OCI-LY1 (cell line): Measurements from ENCODE around the gene TEX261.
A peak's percentile ranks its signal among the peaks of the same experiment; 100 is the strongest.
"Not testable (repeated sequence)": the region's sequence is repeated elsewhere in the genome, so short reads cannot be mapped to it uniquely, and the experiment has no call there.

Experiments
- H2AFZ ChIP-seq: fragments of 200-600 bp; sonication (generic), shearing (Covaris generic); 2 replicates; pipeline ENCODE4 v1.6.0; 2014; ENCODE audit warnings: antibody characterized with exemption, mild to moderate bottlenecking, low read length
- H3F3A ChIP-seq: fragments of 200-600 bp; sonication (generic), shearing (Covaris generic); 2 replicates; pipeline ENCODE4 v1.6.0; 2014; ENCODE audit warnings: mild to moderate bottlenecking, antibody characterized with exemption, low read length, moderate library complexity; ENCODE audit not compliant: insufficient read depth
- H3K27ac ChIP-seq: fragments of 200-600 bp; sonication (generic); 2 replicates; pipeline ENCODE4 v1.5.1; 2014; ENCODE audit warnings: low read length, mixed run types, mild to moderate bottlenecking, low read depth; ENCODE audit not compliant: poor library complexity, severe bottlenecking
- H3K27me3 ChIP-seq: fragments of 200-600 bp; sonication (generic); 2 replicates; pipeline ENCODE4 v1.6.0; 2014; ENCODE audit warnings: antibody characterized with exemption, mild to moderate bottlenecking, low read length, moderate library complexity; ENCODE audit not compliant: insufficient read depth
- H3K36me3 ChIP-seq: fragments of 200-600 bp; sonication (generic); 2 replicates; pipeline ENCODE4 v1.6.1; 2014; ENCODE audit warnings: mild to moderate bottlenecking, antibody characterized with exemption, low read length, moderate library complexity, mixed read lengths; ENCODE audit not compliant: insufficient read depth
- H3K4me1 ChIP-seq: fragments of 200-600 bp; sonication (generic); 2 replicates; pipeline ENCODE4 v1.5.1; 2014; ENCODE audit warnings: mild to moderate bottlenecking, low read length, moderate library complexity; ENCODE audit not compliant: insufficient read depth, severe bottlenecking
- H3K4me2 ChIP-seq: fragments of 200-600 bp; sonication (generic), shearing (Covaris generic); 2 replicates; pipeline ENCODE4 v1.6.1; 2014; ENCODE audit warnings: low read length
- H3K4me3 ChIP-seq: fragments of 200-600 bp; sonication (generic); 2 replicates; pipeline ENCODE4 v1.5.1; 2014; ENCODE audit warnings: low read length, low read depth, mild to moderate bottlenecking, mixed read lengths; ENCODE audit not compliant: poor library complexity, severe bottlenecking
- H3K79me2 ChIP-seq: fragments of 200-600 bp; shearing (Covaris generic); 2 replicates; pipeline ENCODE4 v1.6.1; 2016; ENCODE audit warnings: mixed run types, low read length, mixed read lengths; ENCODE audit not compliant: insufficient read depth
- H3K9ac ChIP-seq: fragments of 200-600 bp; sonication (generic), shearing (Covaris generic); 2 replicates; pipeline ENCODE4 v1.6.1; 2014; ENCODE audit warnings: mild to moderate bottlenecking, low read length, mixed read lengths
- H3K9me2 ChIP-seq: fragments of 200-600 bp; sonication (generic), shearing (Covaris generic); 2 replicates; pipeline ENCODE4 v1.6.1; 2014; ENCODE audit warnings: low read depth, mild to moderate bottlenecking, low read length, mixed read lengths
- H3K9me3 ChIP-seq: fragments of 200-600 bp; shearing (Covaris generic); 2 replicates; pipeline ENCODE4 v1.6.1; 2014; ENCODE audit warnings: low read length, mixed read lengths
- H4K20me1 ChIP-seq: fragments of 200-600 bp; sonication (generic), shearing (Covaris generic); 2 replicates; pipeline ENCODE4 v1.6.0; 2016; ENCODE audit warnings: mild to moderate bottlenecking, low read length; ENCODE audit not compliant: insufficient read depth
- CTCF ChIP-seq: fragments of 200-600 bp; sonication (generic), shearing (Covaris generic); IDR thresholded peaks from 2 replicates; pipeline ENCODE4 v1.5.1; 2017; ENCODE audit warnings: mild to moderate bottlenecking, antibody characterized with exemption, low read length, moderate library complexity, mixed read lengths
- EZH2 ChIP-seq: fragments of 200-600 bp; sonication (generic), shearing (Covaris generic); IDR thresholded peaks from 2 replicates; pipeline ENCODE4 v1.8.0; 2017; ENCODE audit warnings: borderline replicate concordance, mixed run types, mild to moderate bottlenecking, antibody characterized with exemption, low read length, moderate library complexity, mixed read lengths

TEX261 gene

GRCh38 chr2:70994699-70995425 is at the start of gene TEX261:
Gene TEX261 (minus strand): TSS chr2:70994873. CDS start chr2:70994757, 116 bp downstream.
- H3K4me1 ChIP-seq, result peaks cover 25% of the 10 kb centered on the region
- TF ChIP-seq CTCF, result peak; percentile 53
- TF ChIP-seq EZH2, result no peak
- H3K4me3 ChIP-seq, result peak within 1 kb of the TSS; percentile 100
- H4K20me1 ChIP-seq, result no peaks in the 10 kb centered on the region
- peak within 1 kb of the TSS; percentile 15 for H3K27ac ChIP-seq
- H3K4me2 ChIP-seq, result peak within 1 kb of the TSS; percentile 100
- H3K36me3 ChIP-seq, result peaks cover 22% of the 10 kb centered on the region
- peaks cover 9% of the 10 kb centered on the region for H3K79me2 ChIP-seq
- no peaks in the 10 kb centered on the region for H3K9me2 ChIP-seq
- peak within 1 kb of the TSS; percentile 98 for H3K9ac ChIP-seq
- no peaks in the 10 kb centered on the region for H3F3A ChIP-seq
- no peaks in the 10 kb centered on the region for H3K9me3 ChIP-seq
- H2AFZ ChIP-seq, result peak within 1 kb of the TSS; percentile 49
- H3K27me3 ChIP-seq, result no peaks in the 10 kb centered on the region

GRCh38 chr2:71043531-71044407 is 49.1 kb upstream of the TEX261 start:
- Histone ChIP-seq H3K36me3 (no peaks in the 10 kb centered on the region), H3K4me1 (no peaks in the 10 kb centered on the region), H2AFZ (no peak overlapping the region), H3K4me3 (no peak overlapping the region), H3K4me2 (no peak overlapping the region), H3K27me3 (no peaks in the 10 kb centered on the region), H3F3A (no peaks in the 10 kb centered on the region), H4K20me1 (no peaks in the 10 kb centered on the region), H3K9me2 (no peaks in the 10 kb centered on the region), H3K27ac (no peak overlapping the region), H3K9me3 (no peaks in the 10 kb centered on the region), H3K9ac (no peak overlapping the region), H3K79me2 (no peaks in the 10 kb centered on the region)
- TF ChIP-seq EZH2, result no peak
- no peak for TF ChIP-seq CTCF

- no peaks in the 10 kb centered on the region for H3K79me2 ChIP-seq
- H3K27me3 ChIP-seq, result no peaks in the 10 kb centered on the region
- no peaks in the 10 kb centered on the region for H3K4me1 ChIP-seq
- TF ChIP-seq CTCF, result no peak
- no peak for TF ChIP-seq EZH2
- H3K4me3 ChIP-seq, result no peak overlapping the region
- H3K36me3 ChIP-seq, result no peaks in the 10 kb centered on the region
- no peaks in the 10 kb centered on the region for H3F3A ChIP-seq
- no peak overlapping the region for H3K9ac ChIP-seq
- H3K9me3 ChIP-seq, result no peaks in the 10 kb centered on the region
- H3K4me2 ChIP-seq, result no peak overlapping the region
- no peaks in the 10 kb centered on the region for H3K9me2 ChIP-seq
- no peak overlapping the region for H2AFZ ChIP-seq
- no peak overlapping the region for H3K27ac ChIP-seq
- no peaks in the 10 kb centered on the region for H4K20me1 ChIP-seq
Measured at GRCh38 chr2:71042287-71042686, 47.6 kb upstream of the TEX261 start.

GRCh38 chr2:71036296-71036695 is 41.6 kb upstream of the TEX261 start:
- not testable (repeated sequence) for H3K9ac ChIP-seq, H3K36me3 ChIP-seq, H3K4me2 ChIP-seq, H3K9me2 ChIP-seq, H4K20me1 ChIP-seq, H3K27me3 ChIP-seq, H3K79me2 ChIP-seq, H3K9me3 ChIP-seq, H3K4me1 ChIP-seq, H2AFZ ChIP-seq, H3K27ac ChIP-seq, H3F3A ChIP-seq, H3K4me3 ChIP-seq
